CD4-positive, CD25-positive, alpha-beta regulatory T cell (primary cell): Measurements from ENCODE around the gene NMD3. TPM values are rescaled to one million over a fixed set of nuclear protein-coding genes. Genes with fewer than 3 reads are reported as not detected.
A peak's percentile ranks its signal among the peaks of the same experiment; 100 is the strongest.
"Not testable (repeated sequence)": the region's sequence is repeated elsewhere in the genome, so short reads cannot be mapped to it uniquely, and the experiment has no call there.

Experiments
- ATAC-seq, 2 donors: fragments of 150-1000 bp; cut with Tn5 transposase; one replicate each; pipeline ENCODE4 v1.10.0; 2021; ENCODE audit warnings: low read depth in 2 of 2, moderate number of reproducible peaks in 2 of 2, moderate library complexity in 1 of 2
- DNase-seq, 3 donors: peaks; one replicate each; pipeline versions ENCODE4 v3.0.0 to v3.0.0-alpha.2; 2012 to 2022; ENCODE audit warnings: mixed read lengths in 1 of 3
- H3K27ac ChIP-seq: one replicate; pipeline ENCODE4 v1.7.0; 2013; ENCODE audit warnings: mild to moderate bottlenecking, low read length; ENCODE audit not compliant: insufficient read depth, poor library complexity, severe bottlenecking
- H3K27me3 ChIP-seq: one replicate; pipeline ENCODE4 v1.7.0; 2013; ENCODE audit warnings: low read length; ENCODE audit not compliant: control insufficient read depth, insufficient read depth
- H3K36me3 ChIP-seq: one replicate; pipeline ENCODE4 v1.7.0; 2013; ENCODE audit warnings: mild to moderate bottlenecking, low read length, moderate library complexity; ENCODE audit not compliant: control insufficient read depth, insufficient read depth
- H3K4me1 ChIP-seq: 2 replicates; pipeline ENCODE4 v1.7.0; 2013; ENCODE audit warnings: mild to moderate bottlenecking, low read length; ENCODE audit not compliant: insufficient read depth, control insufficient read depth, poor library complexity, severe bottlenecking
- H3K4me3 ChIP-seq: one replicate; pipeline ENCODE4 v1.7.0; 2013; ENCODE audit warnings: low read depth, mild to moderate bottlenecking, low read length, moderate library complexity
- H3K9me3 ChIP-seq, 2 experiments: 1 replicate in 1 of 2; 2 replicates in 1 of 2; pipeline ENCODE4 v1.7.0; 2013; ENCODE audit warnings: low read length in 2 of 2, mild to moderate bottlenecking in 1 of 2, moderate library complexity in 1 of 2; ENCODE audit not compliant: control insufficient read depth in 2 of 2
- H3K27ac Mint-ChIP-seq, 3 donors: one replicate each; pipeline ENCODE4 v1.8.0; 2020 to 2022; ENCODE audit warnings: mild to moderate bottlenecking in 3 of 3, mixed read lengths in 3 of 3, moderate library complexity in 2 of 3
- H3K27me3 Mint-ChIP-seq: one replicate; pipeline ENCODE4 v1.8.0; 2022; ENCODE audit warnings: mild to moderate bottlenecking, mixed read lengths
- H3K36me3 Mint-ChIP-seq: one replicate; pipeline ENCODE4 v1.8.0; 2020; ENCODE audit warnings: mixed read lengths
- H3K4me1 Mint-ChIP-seq, 4 donors: one replicate each; pipeline ENCODE4 v1.8.0; 2020 to 2022; ENCODE audit warnings: mixed read lengths in 4 of 4, mild to moderate bottlenecking in 1 of 4
- H3K4me3 Mint-ChIP-seq, 4 donors: one replicate each; pipeline ENCODE4 v1.8.0; 2020 to 2022; ENCODE audit warnings: mild to moderate bottlenecking in 4 of 4, mixed read lengths in 4 of 4, moderate library complexity in 3 of 4
- H3K9me3 Mint-ChIP-seq, 7 donors: one replicate each; pipeline ENCODE4 v1.8.0; 2020 to 2022; ENCODE audit warnings: mixed read lengths in 7 of 7, mild to moderate bottlenecking in 3 of 7, moderate library complexity in 2 of 7
- polyA plus RNA-seq, 4 donors: library from polyadenylated mRNA; unstranded; fragments of 300-500 nt; fragmentation: Illumina TruSeq; gene quantifications; one replicate each; pipeline ENCODE4 v1.2.3, GENCODE V29; 2021
- total RNA-seq: library from RNA; stranded (reverse); gene quantifications from one replicate; pipeline ENCODE4 v1.2.3, GENCODE V29; 2022

NMD3 gene
- 44.7 TPM for total RNA-seq
- polyA plus RNA-seq: 10 to 100 TPM; 45.4 to 53.2 (median 47.3) TPM

DNA sequence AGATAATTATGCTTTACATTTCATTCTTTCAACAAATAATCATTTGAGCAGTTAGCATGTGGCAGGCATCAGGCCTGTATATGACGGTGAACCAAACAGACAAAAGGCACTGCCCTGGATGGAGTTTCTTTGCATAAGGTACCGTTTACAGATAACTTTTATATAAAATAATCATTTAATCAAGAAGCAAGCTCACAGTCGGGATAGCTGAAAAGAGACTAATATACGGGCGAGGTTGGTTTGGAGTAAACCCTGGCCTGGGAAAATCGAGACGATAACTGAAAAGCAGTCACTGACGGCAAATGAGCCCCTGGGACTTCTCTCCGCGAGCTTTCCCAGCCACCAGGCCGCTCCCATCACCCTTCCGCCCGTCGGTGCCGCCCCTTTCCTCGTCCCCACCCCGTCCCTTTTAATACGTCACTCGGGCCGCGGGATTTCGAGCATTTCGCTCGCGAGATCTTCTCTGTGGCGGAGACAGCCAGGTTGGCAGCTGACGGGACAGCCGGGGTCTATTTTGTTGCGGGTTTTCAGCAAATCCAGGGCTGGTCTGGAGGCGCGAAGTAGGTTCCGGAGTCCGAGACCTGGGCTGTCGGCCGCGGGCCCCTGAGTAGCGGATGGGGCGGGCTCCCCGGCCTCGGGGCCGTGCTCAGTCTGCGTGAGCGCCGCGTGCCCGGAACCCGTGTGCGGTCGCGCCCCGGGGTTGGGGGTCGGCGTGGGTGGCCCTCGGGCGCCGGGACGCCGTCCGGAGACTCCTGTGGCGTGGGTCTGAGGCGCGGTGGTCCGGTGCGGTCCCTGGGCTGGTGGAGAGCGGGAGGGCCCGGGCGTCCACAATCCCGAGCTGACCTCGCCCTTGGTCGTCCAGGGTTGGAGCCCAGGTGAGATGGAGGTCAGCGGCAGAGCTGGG is at the start of gene NMD3:
Gene NMD3, plus strand, starts transcription at position 462 of the 904 bp plus-strand sequence. CDS start 703 bp downstream, outside the sequence.
- peaks cover 0 to 2% (median 0%) of the 10 kb centered on the region in 7 donors for H3K9me3 Mint-ChIP-seq
- DNase-seq (peak; percentile 87 to 93 (median 90)), ATAC-seq (peak; percentile 95 to 98)
- H3K36me3 ChIP-seq: no peaks in the 10 kb centered on the region
- H3K9me3 ChIP-seq: no peaks in the 10 kb centered on the region
- H3K27me3 ChIP-seq: peaks cover 3% of the 10 kb centered on the region
- H3K4me3 Mint-ChIP-seq: peak within 1 kb of the TSS; percentile 93 to 97 (median 94)
- H3K27ac ChIP-seq: peak within 1 kb of the TSS; percentile 80
- H3K4me3 ChIP-seq: peak within 1 kb of the TSS; percentile 93
- peaks cover 25 to 50% (median 37%) of the 10 kb centered on the region in 4 donors for H3K4me1 Mint-ChIP-seq
- H3K36me3 Mint-ChIP-seq: peaks cover 5% of the 10 kb centered on the region
- peaks cover 35% of the 10 kb centered on the region for H3K4me1 ChIP-seq
- peaks cover 11% of the 10 kb centered on the region for H3K27me3 Mint-ChIP-seq
- H3K27ac Mint-ChIP-seq: peak within 1 kb of the TSS; percentile 90 to 97 (median 93)

DNA sequence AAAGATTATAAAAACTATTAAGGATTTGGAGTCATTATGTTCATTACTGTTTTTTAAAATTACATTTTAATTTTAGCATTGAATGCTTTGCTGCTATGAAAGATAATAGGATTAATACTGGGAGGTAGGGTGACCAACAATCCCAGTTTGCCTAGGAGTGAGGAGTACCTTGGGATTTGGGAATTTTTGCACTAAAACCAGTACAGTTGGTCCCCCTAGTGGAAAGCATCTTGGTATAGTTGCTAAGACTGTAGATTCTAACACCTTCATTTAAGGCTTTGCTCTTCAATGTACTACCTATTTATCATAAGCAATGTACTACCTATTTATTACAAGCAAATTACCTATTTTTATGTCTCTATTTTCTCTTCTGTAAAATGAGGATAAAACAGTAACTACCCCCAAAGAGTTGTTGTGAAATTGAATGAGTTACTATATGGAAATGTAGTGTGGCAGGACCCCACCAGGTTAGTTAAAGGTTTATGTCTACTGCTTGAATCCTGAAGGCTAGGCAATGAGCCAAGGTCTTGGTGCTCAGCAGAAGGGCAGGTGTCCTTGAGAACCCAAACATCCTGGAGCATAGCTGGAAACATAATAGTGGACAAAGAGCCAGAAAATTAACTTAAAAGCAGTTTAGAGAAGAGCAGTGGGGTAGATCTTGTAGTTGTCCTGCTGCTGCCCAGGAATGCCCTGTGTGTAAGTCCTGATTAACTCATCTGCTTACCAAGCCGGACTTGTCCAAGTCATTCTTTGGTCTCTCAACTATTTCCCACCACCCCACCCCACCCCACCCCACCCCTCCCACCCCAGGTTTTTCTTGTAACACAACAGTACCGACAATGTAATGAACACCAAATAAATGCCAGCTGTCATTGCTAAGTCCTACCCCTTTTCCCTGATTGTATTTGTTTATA is 49.2 kb upstream of the NMD3 start:
- H3K4me1 Mint-ChIP-seq: no peaks in the 10 kb centered on the region

DNA sequence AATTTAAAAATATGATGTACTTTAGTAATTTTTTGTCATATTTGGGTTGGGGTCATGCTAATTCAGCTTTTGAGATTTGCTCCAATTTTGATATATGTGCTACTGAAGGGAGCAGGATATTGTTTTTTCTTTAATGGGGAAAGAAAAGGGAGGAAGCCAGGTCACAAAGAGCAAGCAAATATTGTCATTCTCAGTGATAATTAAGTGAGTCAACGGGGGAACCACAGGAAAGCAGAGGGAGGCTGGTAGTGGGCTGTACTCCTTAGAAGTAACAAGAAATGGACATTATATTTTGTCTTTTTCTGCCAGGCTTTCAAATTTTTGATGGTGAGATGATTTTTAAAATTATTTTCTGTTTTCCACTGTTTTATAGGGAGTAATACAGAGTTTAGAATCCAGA is 45.6 kb upstream of the NMD3 start:
- Histone ChIP-seq H3K36me3 (no peaks in the 10 kb centered on the region), H3K27me3 (peaks cover 5% of the 10 kb centered on the region), H3K27ac (no peak overlapping the region), H3K4me1 (no peaks in the 10 kb centered on the region), H3K4me3 (no peak overlapping the region), H3K9me3 (no peaks in the 10 kb centered on the region)
- no peak overlapping the region for H3K27ac Mint-ChIP-seq
- no peak overlapping the region for H3K4me3 Mint-ChIP-seq
- ATAC-seq (no peak), DNase-seq (no peak)
- H3K36me3 Mint-ChIP-seq: no peaks in the 10 kb centered on the region
- peaks cover 6% of the 10 kb centered on the region for H3K27me3 Mint-ChIP-seq
- H3K4me1 Mint-ChIP-seq: no peaks in the 10 kb centered on the region
- peaks cover 0 to 5% (median 0%) of the 10 kb centered on the region in 7 donors for H3K9me3 Mint-ChIP-seq

More for the DNA sequence above, 49.2 kb upstream of the NMD3 start:
- no peak for DNase-seq
- Mint-ChIP-seq H3K4me3 (no peak overlapping the region), H3K27me3 (peaks cover 6% of the 10 kb centered on the region), H3K9me3 (peaks cover 0 to 5% (median 0%) of the 10 kb centered on the region in 7 donors), H3K36me3 (no peaks in the 10 kb centered on the region), H3K27ac (no peak overlapping the region)
- Histone ChIP-seq H3K27me3 (no peaks in the 10 kb centered on the region), H3K4me1 (no peaks in the 10 kb centered on the region), H3K27ac (no peak overlapping the region), H3K9me3 (no peaks in the 10 kb centered on the region), H3K4me3 (no peak overlapping the region), H3K36me3 (no peaks in the 10 kb centered on the region)
- ATAC-seq: no peak

DNA sequence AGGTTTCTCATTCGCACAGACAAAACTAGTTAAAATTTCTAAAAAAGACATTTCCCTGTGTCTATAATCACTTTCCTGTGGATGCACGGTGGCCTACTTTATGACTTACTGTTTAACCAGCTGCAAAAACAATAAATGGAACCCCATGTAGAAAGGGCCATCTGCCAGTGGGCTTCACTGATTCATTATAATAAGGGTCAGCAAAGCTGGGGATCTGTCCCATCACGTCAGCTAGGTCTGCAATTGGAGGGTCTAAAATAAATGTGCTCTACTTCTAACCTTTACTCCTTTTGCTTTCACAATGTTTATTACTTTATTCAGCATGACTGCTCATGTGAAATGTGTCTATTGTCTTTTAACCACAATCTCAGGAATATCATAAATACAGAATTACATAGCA is 43.1 kb upstream of the NMD3 start:
- Mint-ChIP-seq H3K9me3 (peaks cover 0 to 4% (median 0%) of the 10 kb centered on the region in 7 donors), H3K4me3 (no peak overlapping the region), H3K27me3 (peaks cover 4% of the 10 kb centered on the region), H3K4me1 (no peaks in the 10 kb centered on the region), H3K36me3 (no peaks in the 10 kb centered on the region), H3K27ac (no peak overlapping the region)
- no peak for ATAC-seq
- Histone ChIP-seq H3K27ac (no peak overlapping the region), H3K27me3 (peaks cover 5% of the 10 kb centered on the region), H3K9me3 (no peaks in the 10 kb centered on the region), H3K4me3 (no peak overlapping the region), H3K36me3 (no peaks in the 10 kb centered on the region), H3K4me1 (no peaks in the 10 kb centered on the region)
- DNase-seq: no peak

DNA sequence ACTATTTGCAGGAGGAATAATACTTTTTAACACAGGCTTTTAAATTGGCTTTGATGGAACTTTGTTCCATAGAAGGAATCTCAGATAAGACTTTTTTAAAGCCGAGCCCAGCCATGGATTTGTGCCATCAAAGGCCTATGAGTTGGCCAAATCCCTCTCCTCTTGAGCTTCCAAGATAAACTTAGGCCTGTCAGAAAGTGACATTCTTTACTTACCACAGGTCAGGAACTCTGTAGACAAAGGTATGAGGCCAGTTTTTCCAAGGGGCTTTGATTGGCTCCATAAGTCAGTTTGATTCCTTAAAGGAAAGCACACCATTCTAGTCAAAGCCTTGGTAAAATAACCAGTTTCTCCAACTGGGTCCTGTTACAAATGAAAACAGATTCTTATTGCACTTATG is 39.7 kb upstream of the NMD3 start:
- H3K27ac Mint-ChIP-seq, H3K9me3 ChIP-seq, H3K9me3 Mint-ChIP-seq, ATAC-seq, DNase-seq, H3K4me1 ChIP-seq, H3K27me3 Mint-ChIP-seq, H3K36me3 Mint-ChIP-seq, H3K4me1 Mint-ChIP-seq, H3K4me3 ChIP-seq, H3K4me3 Mint-ChIP-seq, H3K27ac ChIP-seq, H3K27me3 ChIP-seq, H3K36me3 ChIP-seq: not testable (repeated sequence)

DNA sequence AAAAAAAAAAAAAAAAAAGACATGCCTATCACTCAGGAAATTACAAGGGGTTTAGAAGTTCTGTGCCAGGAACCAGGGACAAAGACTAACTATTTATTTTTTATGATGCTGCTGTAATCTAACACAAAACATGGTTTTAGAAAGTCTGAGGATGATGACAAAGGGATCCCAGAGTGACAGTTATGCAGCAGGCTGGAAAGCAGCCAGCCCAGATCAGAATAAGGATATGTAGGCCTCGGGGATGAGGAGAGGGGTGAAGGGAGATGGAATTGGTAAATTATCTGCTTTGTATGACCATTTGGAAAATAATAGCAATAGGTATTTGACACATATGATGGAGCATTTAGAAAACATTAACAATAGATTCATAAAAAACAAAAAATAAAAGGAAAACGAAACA is 34.1 kb upstream of the NMD3 start:
- Mint-ChIP-seq H3K4me3 (no peak overlapping the region), H3K4me1 (no peaks in the 10 kb centered on the region), H3K36me3 (no peaks in the 10 kb centered on the region), H3K9me3 (peaks cover 0 to 8% (median 3%) of the 10 kb centered on the region in 7 donors), H3K27ac (no peak overlapping the region), H3K27me3 (peaks cover 8% of the 10 kb centered on the region)
- H3K27me3 ChIP-seq: no peaks in the 10 kb centered on the region
- H3K9me3 ChIP-seq: no peaks in the 10 kb centered on the region
- H3K4me3 ChIP-seq: no peak overlapping the region
- no peak overlapping the region for H3K27ac ChIP-seq
- ATAC-seq: no peak
- no peaks in the 10 kb centered on the region for H3K36me3 ChIP-seq
- DNase-seq: no peak
- H3K4me1 ChIP-seq: no peaks in the 10 kb centered on the region

DNA sequence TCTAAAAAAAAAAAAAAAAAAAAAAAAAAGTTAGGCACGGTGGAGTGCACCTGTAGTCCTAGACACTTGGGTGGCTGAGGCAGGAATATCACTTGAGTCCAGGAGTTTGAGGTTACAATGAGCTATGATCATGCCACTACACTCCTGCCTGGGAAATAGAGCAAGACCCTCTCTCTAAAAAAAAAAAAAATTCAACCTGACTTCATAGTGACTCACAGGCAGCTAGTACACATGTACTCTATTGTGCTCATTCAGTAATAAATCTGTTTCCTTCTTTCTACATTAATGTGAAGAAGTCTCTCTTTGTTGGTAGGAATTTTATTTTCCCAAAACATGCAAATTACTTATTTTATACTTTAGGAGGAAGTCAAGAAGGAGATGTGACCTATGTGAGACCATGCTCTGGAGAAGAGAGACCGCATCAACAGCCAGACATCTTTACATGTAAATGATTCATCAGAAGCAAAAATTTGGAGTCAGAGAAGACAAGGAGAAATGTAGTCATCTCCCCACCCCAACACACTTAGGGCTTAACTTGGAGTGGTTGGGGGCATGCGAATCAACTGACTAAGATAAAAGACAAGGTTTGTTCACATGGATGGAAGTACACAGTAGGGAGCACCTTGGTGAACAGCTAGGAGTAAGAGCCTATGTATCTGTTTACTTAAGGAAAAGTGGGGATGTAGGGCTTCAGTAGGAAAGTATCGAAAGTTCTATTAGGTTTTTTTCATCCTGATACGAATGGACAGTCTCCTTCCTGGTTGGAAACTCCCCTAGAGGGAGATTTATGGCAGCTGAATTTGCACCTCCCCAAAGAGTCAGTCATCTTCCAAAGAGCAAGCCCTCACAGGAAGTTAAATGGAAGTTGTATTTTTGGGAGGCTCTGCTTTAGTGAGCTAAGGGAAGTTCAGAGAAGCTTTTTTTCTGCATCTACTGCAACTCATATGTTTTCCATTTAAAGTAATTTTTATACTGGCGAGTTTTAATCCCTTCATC is 23.0 kb upstream of the NMD3 start:
- ATAC-seq: no peak
- H3K27me3 ChIP-seq: peaks cover 4% of the 10 kb centered on the region

More for the DNA sequence above, 23.0 kb upstream of the NMD3 start:
- peaks cover 3% of the 10 kb centered on the region for H3K36me3 Mint-ChIP-seq
- DNase-seq: no peak
- H3K27me3 Mint-ChIP-seq: peaks cover 5% of the 10 kb centered on the region
- Histone ChIP-seq H3K4me1 (no peaks in the 10 kb centered on the region), H3K9me3 (no peaks in the 10 kb centered on the region), H3K36me3 (no peaks in the 10 kb centered on the region), H3K27ac (no peak overlapping the region), H3K4me3 (no peak overlapping the region)
- H3K4me3 Mint-ChIP-seq: no peak overlapping the region
- no peak overlapping the region for H3K27ac Mint-ChIP-seq
- H3K9me3 Mint-ChIP-seq: peaks cover 0 to 4% (median 0%) of the 10 kb centered on the region in 7 donors
- no peaks in the 10 kb centered on the region for H3K4me1 Mint-ChIP-seq
